Upper lobe of left lung (tissue), 4 donors: Measurements from ENCODE around the gene SLC24A5.

Experiments used
- POLR2A ChIP-seq, 4 donors: fragments of 450-650 bp; IDR thresholded peaks; one replicate each; pipeline ENCODE4 v1.5.1; 2016 to 2017; ENCODE audit warnings: antibody characterized with exemption in 4 of 4, mild to moderate bottlenecking in 2 of 4
- TF ChIP-seq, protein P1 (sequence below), 6 experiments: fragments of 450-650 bp in 4 of 6; fragments of 200-600 bp in 2 of 6; sonication (generic) in 2 of 6; IDR thresholded peaks; one replicate each; pipeline ENCODE4 v1.5.1; 2016 to 2019; ENCODE audit warnings: antibody characterized with exemption in 6 of 6

- TF ChIP-seq POLR2A (IDR thresholded peaks at IDR 0.05) = no peak
- TF ChIP-seq, protein P1, sequence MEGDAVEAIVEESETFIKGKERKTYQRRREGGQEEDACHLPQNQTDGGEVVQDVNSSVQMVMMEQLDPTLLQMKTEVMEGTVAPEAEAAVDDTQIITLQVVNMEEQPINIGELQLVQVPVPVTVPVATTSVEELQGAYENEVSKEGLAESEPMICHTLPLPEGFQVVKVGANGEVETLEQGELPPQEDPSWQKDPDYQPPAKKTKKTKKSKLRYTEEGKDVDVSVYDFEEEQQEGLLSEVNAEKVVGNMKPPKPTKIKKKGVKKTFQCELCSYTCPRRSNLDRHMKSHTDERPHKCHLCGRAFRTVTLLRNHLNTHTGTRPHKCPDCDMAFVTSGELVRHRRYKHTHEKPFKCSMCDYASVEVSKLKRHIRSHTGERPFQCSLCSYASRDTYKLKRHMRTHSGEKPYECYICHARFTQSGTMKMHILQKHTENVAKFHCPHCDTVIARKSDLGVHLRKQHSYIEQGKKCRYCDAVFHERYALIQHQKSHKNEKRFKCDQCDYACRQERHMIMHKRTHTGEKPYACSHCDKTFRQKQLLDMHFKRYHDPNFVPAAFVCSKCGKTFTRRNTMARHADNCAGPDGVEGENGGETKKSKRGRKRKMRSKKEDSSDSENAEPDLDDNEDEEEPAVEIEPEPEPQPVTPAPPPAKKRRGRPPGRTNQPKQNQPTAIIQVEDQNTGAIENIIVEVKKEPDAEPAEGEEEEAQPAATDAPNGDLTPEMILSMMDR (IDR thresholded peaks at IDR 0.05) = no peak
Observed at GRCh38 chr15:48076454-48076853, 44.3 kb upstream of the SLC24A5 start.
